Type B pancreatic cell (in vitro differentiated cells): ENCODE measurements around the gene SEC24D. TPM values are rescaled to one million over a fixed set of nuclear protein-coding genes. Genes with fewer than 3 reads are reported as not detected.
A peak's percentile ranks its signal among the peaks of the same experiment; 100 is the strongest.

Experiments
- DNase-seq: peaks from one replicate; pipeline ENCODE4 v3.0.0; 2021; ENCODE audit warnings: mixed read lengths; ENCODE audit not compliant: unreplicated experiment; ENCODE audit errors: extremely low spot score
- H3K27ac Mint-ChIP-seq: 2 replicates; pipeline ENCODE4 v1.8.0; 2021; ENCODE audit warnings: mild to moderate bottlenecking, mixed read lengths
- H3K27me3 Mint-ChIP-seq: 2 replicates; pipeline ENCODE4 v1.8.0; 2021; ENCODE audit warnings: mixed read lengths
- H3K36me3 Mint-ChIP-seq: 2 replicates; pipeline ENCODE4 v1.8.0; 2021; ENCODE audit warnings: mixed read lengths
- H3K4me1 Mint-ChIP-seq: one replicate; pipeline ENCODE4 v1.8.0; 2021; ENCODE audit warnings: mixed read lengths; ENCODE audit not compliant: unreplicated experiment
- H3K4me3 Mint-ChIP-seq: 2 replicates; pipeline ENCODE4 v1.8.0; 2021; ENCODE audit warnings: mild to moderate bottlenecking, mixed read lengths
- H3K9me3 Mint-ChIP-seq: 2 replicates; pipeline ENCODE4 v1.8.0; 2021; ENCODE audit warnings: mixed read lengths
- total RNA-seq: library from RNA; stranded (reverse); gene quantifications from 2 replicates; pipeline ENCODE4 v1.2.1, GENCODE V29; 2021; ENCODE audit warnings: low replicate concordance
- TF ChIP-seq, protein P1 (sequence below): fragments of 200-600 bp; sonication (generic); conservative IDR thresholded peaks from 2 replicates; pipeline ENCODE4 v1.5.0; 2021; ENCODE audit warnings: antibody characterized with exemption, mild to moderate bottlenecking

The SEC24D gene
- total RNA-seq, 1 donor from 2014 or later = 53.9 TPM

DNA sequence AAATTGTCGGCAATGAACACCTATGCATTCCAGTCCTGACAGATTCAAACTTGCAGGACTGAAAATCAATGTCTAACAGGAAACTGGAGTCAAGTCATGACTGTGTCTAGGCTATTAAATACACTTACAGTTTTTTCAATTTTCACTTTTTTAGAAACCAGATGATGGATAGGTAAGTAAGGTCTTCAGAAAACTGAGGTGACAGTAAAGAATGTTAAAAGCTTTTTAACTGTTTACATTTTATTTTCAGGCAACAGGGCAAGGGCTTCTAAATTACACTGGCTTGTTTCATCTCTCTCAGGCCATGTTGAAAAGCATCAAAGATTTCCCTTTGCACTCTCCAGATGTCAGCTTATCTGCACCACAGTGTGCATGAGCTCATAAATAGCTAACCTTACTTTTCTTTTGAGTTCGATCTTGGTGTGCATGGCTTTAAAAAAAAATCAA, 65.2 kb downstream of the SEC24D start:
- TF ChIP-seq, protein P1, sequence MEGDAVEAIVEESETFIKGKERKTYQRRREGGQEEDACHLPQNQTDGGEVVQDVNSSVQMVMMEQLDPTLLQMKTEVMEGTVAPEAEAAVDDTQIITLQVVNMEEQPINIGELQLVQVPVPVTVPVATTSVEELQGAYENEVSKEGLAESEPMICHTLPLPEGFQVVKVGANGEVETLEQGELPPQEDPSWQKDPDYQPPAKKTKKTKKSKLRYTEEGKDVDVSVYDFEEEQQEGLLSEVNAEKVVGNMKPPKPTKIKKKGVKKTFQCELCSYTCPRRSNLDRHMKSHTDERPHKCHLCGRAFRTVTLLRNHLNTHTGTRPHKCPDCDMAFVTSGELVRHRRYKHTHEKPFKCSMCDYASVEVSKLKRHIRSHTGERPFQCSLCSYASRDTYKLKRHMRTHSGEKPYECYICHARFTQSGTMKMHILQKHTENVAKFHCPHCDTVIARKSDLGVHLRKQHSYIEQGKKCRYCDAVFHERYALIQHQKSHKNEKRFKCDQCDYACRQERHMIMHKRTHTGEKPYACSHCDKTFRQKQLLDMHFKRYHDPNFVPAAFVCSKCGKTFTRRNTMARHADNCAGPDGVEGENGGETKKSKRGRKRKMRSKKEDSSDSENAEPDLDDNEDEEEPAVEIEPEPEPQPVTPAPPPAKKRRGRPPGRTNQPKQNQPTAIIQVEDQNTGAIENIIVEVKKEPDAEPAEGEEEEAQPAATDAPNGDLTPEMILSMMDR = no peak
- Mint-ChIP-seq H3K9me3 (no peaks in the 10 kb centered on the region), H3K27ac (peak overlapping the region; percentile 6), H3K4me3 (no peak overlapping the region), H3K36me3 (peaks cover 9% of the 10 kb centered on the region), H3K27me3 (no peaks in the 10 kb centered on the region), H3K4me1 (peaks cover 50% of the 10 kb centered on the region)
- DNase-seq = no peak

DNA sequence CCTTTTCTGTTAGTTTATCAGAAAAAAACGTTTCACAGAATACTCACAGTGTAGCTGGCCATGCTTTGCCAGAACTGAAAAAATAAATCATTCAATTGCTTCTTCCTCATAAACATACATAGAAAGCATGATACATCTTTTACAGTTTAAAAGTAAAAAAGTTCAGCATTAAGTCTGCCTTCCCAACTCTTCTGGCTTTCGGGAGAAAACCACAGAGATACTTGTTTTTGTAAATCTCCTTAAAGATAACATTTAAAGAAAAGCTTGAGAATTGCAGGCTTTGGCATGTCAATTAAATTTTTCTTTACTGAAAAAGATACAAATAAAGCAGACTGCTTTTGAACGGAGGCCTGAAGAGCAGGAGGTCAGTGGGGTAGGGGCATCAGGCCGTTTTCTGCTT, 66.8 kb downstream of the SEC24D start:
- no peaks in the 10 kb centered on the region for H3K27me3 Mint-ChIP-seq
- no peak overlapping the region for H3K4me3 Mint-ChIP-seq
- TF ChIP-seq, protein P1 = no peak
- H3K27ac Mint-ChIP-seq = peak overlapping the region; percentile 6
- H3K36me3 Mint-ChIP-seq = peaks cover 15% of the 10 kb centered on the region
- DNase-seq = no peak
- H3K9me3 Mint-ChIP-seq = no peaks in the 10 kb centered on the region
- H3K4me1 Mint-ChIP-seq = peaks cover 40% of the 10 kb centered on the region

DNA sequence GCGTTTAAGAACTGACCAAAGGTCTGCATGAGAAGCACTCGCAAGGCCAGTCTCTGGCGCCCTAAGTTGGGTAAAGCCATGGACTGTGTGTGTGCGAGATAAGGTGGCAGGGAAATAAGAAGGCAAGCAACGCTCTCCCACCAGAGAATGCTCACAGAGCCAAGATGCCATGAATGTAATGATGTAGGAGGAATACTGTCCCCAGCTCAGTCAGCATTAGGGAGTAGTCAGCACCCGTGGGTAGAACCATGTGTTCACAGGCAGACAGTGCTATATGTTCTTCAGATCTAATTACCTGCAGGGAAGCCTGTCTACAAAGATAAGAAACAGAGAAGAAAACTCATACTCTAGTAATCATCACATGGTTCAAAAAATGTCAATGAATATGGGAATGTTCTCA, 68.8 kb downstream of the SEC24D start:
- H3K36me3 Mint-ChIP-seq = peaks cover 23% of the 10 kb centered on the region
- peaks cover 25% of the 10 kb centered on the region for H3K4me1 Mint-ChIP-seq
- no peak overlapping the region for H3K4me3 Mint-ChIP-seq
- H3K27me3 Mint-ChIP-seq = no peaks in the 10 kb centered on the region
- TF ChIP-seq, protein P1 = no peak
- H3K9me3 Mint-ChIP-seq = no peaks in the 10 kb centered on the region
- no peak for DNase-seq
- H3K27ac Mint-ChIP-seq = no peak overlapping the region

DNA sequence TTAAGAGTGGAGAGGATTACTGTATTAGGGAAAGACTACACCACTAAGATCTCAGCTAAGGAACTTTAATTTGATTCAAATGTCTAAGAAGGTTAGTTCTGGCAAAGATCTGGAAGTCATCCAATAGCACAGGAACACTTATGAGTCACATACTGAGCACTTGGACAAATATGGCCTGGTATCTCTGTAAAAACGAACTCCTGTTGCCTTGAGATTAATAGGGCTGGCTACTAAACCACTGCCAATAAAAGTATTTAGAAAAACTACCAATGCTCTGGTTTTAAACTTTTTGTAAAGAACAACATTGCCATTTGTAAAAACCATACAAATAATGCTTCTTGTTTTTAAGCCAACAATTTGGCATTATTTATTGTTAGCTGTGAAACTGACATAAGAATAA, 70.5 kb downstream of the SEC24D start:
- TF ChIP-seq, protein P1 = no peak
- H3K27me3 Mint-ChIP-seq = no peaks in the 10 kb centered on the region
- H3K4me3 Mint-ChIP-seq = no peak overlapping the region
- H3K9me3 Mint-ChIP-seq = no peaks in the 10 kb centered on the region
- no peak for DNase-seq
- H3K27ac Mint-ChIP-seq = no peak overlapping the region
- peaks cover 21% of the 10 kb centered on the region for H3K4me1 Mint-ChIP-seq
- H3K36me3 Mint-ChIP-seq = peaks cover 32% of the 10 kb centered on the region

DNA sequence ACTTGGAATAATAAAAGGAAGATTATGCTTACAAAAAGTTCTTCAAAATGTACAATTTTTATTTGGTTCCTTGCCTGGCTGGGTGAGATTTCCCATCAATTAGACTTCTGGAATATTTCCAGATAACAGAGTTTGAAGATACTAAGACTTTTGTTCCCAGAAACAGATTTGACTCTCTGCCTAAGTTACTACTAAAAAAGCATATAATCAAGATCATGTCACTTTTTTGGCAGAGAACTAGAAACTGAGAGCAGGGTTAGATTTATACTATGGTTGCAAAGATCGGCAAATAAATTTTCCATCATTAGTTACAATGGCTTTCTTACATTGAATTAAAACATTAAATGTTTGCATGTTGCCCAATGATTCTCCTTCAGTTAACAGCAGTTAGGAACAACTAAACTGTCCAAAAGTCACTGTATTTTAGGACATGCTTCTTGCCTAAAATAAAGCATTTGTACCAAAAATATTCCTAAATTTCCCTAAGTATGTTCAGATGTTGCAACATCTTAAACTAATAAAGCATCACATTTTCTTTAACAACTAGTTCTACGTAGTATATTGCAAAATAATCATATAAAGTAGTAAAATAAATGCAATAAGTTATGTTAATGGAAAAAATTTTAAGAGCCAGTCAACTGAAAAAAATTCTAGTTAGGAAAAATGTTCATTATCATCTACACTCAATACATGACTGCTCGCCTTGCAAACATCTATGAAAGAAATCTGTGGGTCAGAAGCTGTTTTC, 73.0 kb downstream of the SEC24D start:
- Mint-ChIP-seq H3K4me1 (peaks cover 12% of the 10 kb centered on the region), H3K9me3 (no peaks in the 10 kb centered on the region), H3K27ac (no peak overlapping the region), H3K36me3 (peaks cover 43% of the 10 kb centered on the region), H3K27me3 (no peaks in the 10 kb centered on the region), H3K4me3 (no peak overlapping the region)
- TF ChIP-seq, protein P1 = no peak
- DNase-seq = no peak
